Activated gamma-delta T cell treated with Interleukin-2 at 50 U/mL for 16 hours (primary cell): ENCODE results near the gene ZSWIM5.
"Not testable (repeated sequence)": the region's sequence is repeated elsewhere in the genome, so short reads cannot be mapped to it uniquely, and the experiment has no call there.

Source experiments
- DNase-seq: peaks from one replicate; pipeline ENCODE4 v3.0.0-alpha.2; 2020

ZSWIM5 gene

GRCh38 chr1:45136984-45137383, 69.4 kb downstream of the ZSWIM5 start:
- DNase-seq, result no peak

GRCh38 chr1:45135316-45135715, 71.1 kb downstream of the ZSWIM5 start:
- no peak for DNase-seq

- DNase-seq, result no peak
Observed at GRCh38 chr1:45134461-45134873, 71.9 kb downstream of the ZSWIM5 start.

DNA sequence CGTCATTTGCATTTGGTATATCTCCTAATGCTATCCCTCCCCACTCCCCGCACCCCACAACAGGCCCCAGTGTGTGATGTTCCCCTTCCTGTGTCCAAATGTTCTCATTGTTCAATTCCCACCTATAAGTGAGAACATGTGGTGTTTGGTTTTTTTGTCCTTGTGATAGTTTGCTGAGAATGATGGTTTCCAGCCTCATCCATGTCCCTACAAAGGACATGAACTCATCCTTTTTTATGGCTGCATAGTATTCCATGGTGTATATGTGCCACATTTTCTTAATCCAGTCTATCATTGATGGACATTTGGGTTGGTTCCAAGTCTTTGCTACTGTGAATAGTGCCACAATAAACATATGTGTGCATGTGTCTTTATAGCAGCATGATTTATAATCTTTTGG, 73.7 kb downstream of the ZSWIM5 start:
- not testable (repeated sequence) for DNase-seq

DNA sequence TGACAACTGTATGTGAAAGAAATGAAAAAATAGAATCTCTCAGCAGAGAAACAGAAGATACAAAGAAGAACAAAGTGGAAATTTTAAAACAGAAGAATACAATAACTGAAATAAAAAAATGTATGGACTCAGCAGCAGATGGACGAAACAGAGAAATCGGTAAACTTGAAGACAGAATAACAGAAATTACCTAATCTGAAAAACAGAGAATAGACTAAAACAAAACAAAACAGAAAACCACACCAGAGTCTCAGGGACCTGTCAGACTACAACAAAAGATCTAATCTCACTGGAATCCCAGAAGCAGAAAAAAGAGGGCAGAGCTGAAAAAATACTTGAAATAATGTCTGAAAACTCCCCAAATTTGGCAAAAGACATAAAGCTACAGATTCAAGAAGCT, 83.0 kb downstream of the ZSWIM5 start:
- no peak for DNase-seq

GRCh38 chr1:45122724-45123123, 83.7 kb downstream of the ZSWIM5 start:
- DNase-seq, result no peak

GRCh38 chr1:45117766-45118165, 88.6 kb downstream of the ZSWIM5 start:
- no peak for DNase-seq

DNA sequence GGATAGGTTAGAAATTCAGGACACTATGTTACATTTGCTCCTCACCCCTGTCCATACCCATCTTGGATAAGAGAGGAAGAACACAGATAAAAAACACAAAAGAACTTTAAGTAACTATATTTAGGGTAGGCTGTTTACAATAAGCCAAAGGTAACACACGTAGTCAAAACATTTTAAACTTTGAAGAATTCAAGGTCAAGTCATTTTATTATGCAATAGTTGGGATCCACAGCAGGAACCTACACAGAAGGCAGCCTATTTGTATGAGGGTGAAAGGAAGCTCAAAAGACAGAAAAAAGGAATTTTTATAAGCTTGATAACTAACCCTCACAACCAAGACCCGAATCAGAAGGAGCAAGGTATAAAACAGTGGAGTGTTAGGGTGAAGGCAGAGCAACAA, 89.6 kb downstream of the ZSWIM5 start:
- no peak for DNase-seq

- DNase-seq, result no peak
Observed at GRCh38 chr1:45116340-45116739, 90.1 kb downstream of the ZSWIM5 start.

GRCh38 chr1:45115198-45115597, 91.2 kb downstream of the ZSWIM5 start:
- DNase-seq, result not testable (repeated sequence)

DNA sequence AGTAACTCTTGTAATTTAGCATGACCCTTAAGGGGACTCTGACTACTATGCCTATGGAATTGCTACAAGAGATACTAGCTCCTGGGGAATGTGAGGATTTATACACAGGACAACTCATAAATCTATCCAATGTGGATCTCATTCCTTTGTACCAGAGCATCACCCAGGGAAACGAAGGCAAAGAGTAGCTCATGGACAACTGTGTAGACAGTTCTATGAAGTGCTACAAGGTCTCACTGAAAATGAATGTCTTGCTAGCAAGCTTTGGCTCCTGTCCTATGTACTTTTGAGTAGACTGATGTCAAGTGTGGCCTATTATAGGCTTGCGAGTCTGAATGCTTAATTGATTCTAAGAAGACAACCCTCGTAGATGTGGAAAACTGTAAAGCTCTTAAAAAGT, 93.7 kb downstream of the ZSWIM5 start:
- no peak for DNase-seq

DNA sequence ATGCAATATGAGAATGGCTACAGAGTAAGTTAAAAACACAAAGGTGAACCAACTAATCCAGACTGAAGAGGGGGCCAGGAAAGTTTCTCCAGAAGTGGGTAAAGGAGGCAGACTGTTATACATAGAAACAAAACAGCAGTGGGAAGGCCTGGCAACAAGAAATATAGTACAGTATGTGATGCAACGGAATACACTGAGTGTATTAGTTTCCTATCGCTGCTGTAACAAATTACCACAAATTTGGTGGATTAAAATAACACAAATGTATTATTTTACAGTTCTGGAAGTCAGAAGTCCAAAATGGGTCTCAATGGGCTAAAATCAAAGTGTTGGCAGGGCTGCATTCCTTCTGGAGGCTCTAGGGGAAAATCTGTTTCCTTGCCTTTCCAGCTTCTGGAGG, 95.2 kb downstream of the ZSWIM5 start:
- DNase-seq, result no peak

DNA sequence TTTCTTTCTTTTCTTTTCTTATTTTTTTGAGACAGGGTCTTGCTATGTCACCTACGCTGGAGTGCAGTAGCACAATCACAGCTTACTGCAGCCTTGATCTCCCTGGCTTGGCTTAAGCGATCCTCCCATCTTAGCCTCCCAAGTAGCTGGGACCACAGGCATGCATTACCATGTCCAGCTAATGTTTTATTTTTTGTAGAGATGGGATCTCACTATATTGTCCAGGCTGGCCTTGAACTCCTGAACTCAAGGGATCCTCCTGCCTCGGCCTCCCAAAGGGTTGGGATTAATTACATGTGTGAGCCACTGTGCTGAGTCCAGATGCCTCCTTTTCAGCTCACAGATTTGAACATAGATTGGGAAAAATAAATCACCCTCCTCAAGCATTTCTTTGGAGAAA, 98.6 kb downstream of the ZSWIM5 start:
- DNase-seq, result no peak

DNA sequence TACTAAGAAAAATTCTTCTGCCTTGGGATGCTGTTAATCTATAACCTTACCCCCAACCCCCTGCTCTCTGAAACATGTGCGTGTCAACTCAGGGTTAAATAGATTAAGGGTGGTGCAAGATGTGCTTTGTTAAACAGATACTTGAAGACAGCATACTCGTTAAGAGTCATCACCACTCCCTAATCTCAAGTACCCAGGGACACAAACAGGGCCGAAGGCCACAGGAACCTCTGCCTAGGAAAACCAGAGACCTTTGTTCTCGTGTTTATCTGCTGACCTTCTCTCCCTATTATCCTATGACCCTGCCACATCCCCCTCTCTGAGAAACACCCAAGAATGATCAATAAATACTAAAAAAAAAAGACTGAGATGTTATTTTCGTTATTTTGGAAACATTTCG, 99.5 kb downstream of the ZSWIM5 start:
- DNase-seq, result not testable (repeated sequence)

DNA sequence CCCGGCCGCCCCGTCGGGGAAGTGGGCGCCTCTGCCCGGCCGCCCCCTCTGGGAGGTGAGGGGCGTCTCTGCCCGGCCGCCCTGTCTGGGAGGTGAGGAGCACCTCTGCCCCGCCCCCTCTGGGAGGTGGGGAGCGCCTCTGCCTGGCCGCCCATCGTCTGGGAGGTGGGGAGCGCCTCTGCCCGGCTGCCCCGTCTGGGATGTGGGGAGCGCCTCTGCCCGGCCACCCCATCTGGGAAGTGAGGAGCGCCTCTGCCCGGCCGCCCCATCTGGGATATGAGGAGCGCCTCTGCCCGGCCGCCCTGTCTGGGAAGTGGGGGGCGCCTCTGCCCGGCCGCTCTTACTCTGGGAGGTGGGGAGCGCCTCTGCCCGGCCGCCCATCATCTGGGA, 100.3 kb downstream of the ZSWIM5 start:
- not testable (repeated sequence) for DNase-seq

- not testable (repeated sequence) for DNase-seq
Observed at GRCh38 chr1:45105486-45106155, 100.8 kb downstream of the ZSWIM5 start.

- DNase-seq, result no peak
Observed at GRCh38 chr1:45103534-45103933, 102.9 kb downstream of the ZSWIM5 start.

GRCh38 chr1:45101947-45102346, 104.5 kb downstream of the ZSWIM5 start:
- no peak for DNase-seq

DNA sequence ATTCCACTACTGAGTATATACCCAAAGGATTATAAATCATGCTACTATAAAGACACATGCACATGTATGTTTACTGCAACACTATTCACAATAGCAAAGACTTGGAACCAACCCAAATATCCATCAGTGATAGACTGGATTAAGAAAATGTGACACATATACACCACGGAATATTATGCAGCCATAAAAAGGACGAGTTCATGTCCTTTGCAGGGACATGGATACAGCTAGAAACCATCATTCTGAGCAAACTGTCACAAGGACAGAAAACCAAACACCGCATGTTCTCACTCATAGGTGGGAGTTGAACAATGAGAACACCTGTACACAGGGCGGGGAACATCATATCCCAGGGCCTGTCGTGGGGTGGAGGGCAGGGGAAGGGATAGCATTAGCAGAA, 104.9 kb downstream of the ZSWIM5 start:
- DNase-seq, result not testable (repeated sequence)

GRCh38 chr1:45097944-45098343, 108.5 kb downstream of the ZSWIM5 start:
- no peak for DNase-seq

DNA sequence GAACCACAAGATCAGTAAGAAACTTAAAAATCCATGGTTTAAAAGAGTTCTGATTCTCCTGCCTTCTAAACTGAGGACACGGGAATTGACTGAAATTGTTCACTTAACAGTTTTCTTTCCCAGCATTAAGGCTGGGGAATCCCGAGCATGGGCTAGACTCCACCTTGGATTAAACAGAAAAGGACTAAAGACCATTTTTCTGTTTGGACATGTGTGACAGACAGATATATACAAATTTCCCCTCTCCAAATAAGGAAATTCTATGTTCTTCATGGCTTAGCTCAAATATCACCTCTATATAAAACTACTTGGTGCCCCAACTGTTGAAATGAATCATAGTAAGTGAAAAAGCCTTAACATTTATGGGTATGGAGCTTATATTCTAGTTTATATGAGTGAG, 109.3 kb downstream of the ZSWIM5 start:
- DNase-seq, result no peak

DNA sequence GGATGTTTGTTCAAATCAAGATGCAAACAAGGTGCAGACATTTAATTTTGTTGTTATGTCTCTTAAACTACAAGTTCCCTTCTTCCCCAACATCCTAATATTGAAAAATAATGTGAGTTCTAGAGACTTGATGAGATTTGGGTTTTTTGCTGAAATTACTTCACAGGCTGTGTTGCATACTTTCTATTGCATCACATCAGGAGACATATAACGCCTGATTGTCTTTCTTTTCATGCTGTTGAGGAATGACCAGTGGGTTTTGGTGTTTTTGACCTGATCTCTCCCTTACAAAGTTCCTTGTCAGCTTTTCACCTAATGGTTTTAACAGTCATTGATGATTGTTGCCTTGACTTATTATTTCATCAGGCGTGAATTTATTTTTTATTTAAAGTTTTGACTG, 111.0 kb downstream of the ZSWIM5 start:
- no peak for DNase-seq

GRCh38 chr1:45094371-45094770, 112.0 kb downstream of the ZSWIM5 start:
- DNase-seq, result not testable (repeated sequence)

- DNase-seq, result no peak
Observed at GRCh38 chr1:45093334-45093733, 113.1 kb downstream of the ZSWIM5 start.

DNA sequence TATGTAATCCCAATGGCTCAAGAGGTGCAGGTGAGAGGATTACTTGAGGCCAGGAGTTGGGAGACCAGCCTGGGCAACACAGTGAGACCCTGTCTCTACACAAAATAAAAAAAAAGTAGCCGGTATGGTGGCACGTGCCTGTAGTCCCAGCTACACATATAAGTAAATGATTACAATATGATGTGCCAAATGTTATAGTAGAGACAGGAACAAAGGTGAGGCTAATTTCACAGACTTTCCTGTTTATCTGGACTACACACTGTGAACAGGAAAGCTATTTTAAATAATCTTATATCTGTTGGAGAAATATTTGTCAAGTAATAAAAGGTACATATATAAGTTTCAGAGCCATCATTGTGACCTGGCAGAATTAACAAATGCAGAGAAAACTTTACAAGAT, 116.7 kb downstream of the ZSWIM5 start:
- no peak for DNase-seq
